Subcutaneous abdominal adipose tissue (tissue), 5 donors: ENCODE data around the gene PSPN.

ENCODE experiments used
- H3K27ac ChIP-seq: one replicate; pipeline ENCODE4 v1.7.0; 2013; ENCODE audit warnings: low read depth, mild to moderate bottlenecking, inconsistent platforms, low read length, moderate library complexity
- H3K27me3 ChIP-seq, 5 donors: one replicate each; pipeline ENCODE4 v1.7.0; 2013; ENCODE audit warnings: low read length in 5 of 5, inconsistent platforms in 1 of 5; ENCODE audit not compliant: control insufficient read depth in 5 of 5, insufficient read depth in 4 of 5
- H3K36me3 ChIP-seq, 5 donors: one replicate each; pipeline ENCODE4 v1.7.0; 2013; ENCODE audit warnings: low read length in 5 of 5; ENCODE audit not compliant: control insufficient read depth in 5 of 5, insufficient read depth in 5 of 5
- H3K4me1 ChIP-seq, 5 donors: one replicate each; pipeline ENCODE4 v1.7.0; 2013; ENCODE audit warnings: low read length in 5 of 5, mild to moderate bottlenecking in 3 of 5, moderate library complexity in 1 of 5; ENCODE audit not compliant: control insufficient read depth in 5 of 5, insufficient read depth in 5 of 5
- H3K4me3 ChIP-seq, 5 donors: one replicate each; pipeline ENCODE4 v1.7.0; 2013; ENCODE audit warnings: low read length in 5 of 5, low read depth in 1 of 5
- H3K9ac ChIP-seq, 5 donors: one replicate each; pipeline ENCODE4 v1.7.0; 2013; ENCODE audit warnings: low read length in 5 of 5, mild to moderate bottlenecking in 4 of 5, moderate library complexity in 3 of 5
- H3K9me3 ChIP-seq, 5 donors: one replicate each; pipeline ENCODE4 v1.7.0; 2013; ENCODE audit warnings: low read length in 5 of 5; ENCODE audit not compliant: control insufficient read depth in 5 of 5
- donor health status: healthy.
- donor health status: healthy.
- donor health status: healthy.
- donor health status: healthy.
- donor health status: healthy.

The PSPN gene

GRCh38 chr19:6333439-6333838, 42.3 kb downstream of the PSPN start, which contains the start of gene ACER1:
Gene ACER1, minus strand, starts transcription at chr19:6333612. Its CDS starts 61 bp downstream, at chr19:6333551.
- Histone ChIP-seq H3K27me3 (peaks cover 0 to 5% (median 0%) of the 10 kb centered on the region in 5 donors), H3K4me1 (no peaks in the 10 kb centered on the region), H3K4me3 (no peak within 1 kb of the TSS), H3K36me3 (no peaks in the 10 kb centered on the region), H3K9me3 (no peaks in the 10 kb centered on the region), H3K9ac (no peak within 1 kb of the TSS), H3K27ac (no peak within 1 kb of the TSS)

- Histone ChIP-seq H3K27ac (no peak overlapping the region), H3K9ac (no peak overlapping the region), H3K4me1 (no peaks in the 10 kb centered on the region), H3K4me3 (no peak overlapping the region), H3K27me3 (peaks cover 0 to 4% (median 4%) of the 10 kb centered on the region in 5 donors), H3K9me3 (no peaks in the 10 kb centered on the region), H3K36me3 (no peaks in the 10 kb centered on the region)
Observed at GRCh38 chr19:6326815-6327214, 48.9 kb downstream of the PSPN start.

GRCh38 chr19:6325614-6326013, 50.1 kb downstream of the PSPN start:
- Histone ChIP-seq H3K4me1 (no peaks in the 10 kb centered on the region), H3K9me3 (no peaks in the 10 kb centered on the region), H3K27ac (no peak overlapping the region), H3K27me3 (peaks cover 0 to 7% (median 4%) of the 10 kb centered on the region in 5 donors), H3K4me3 (no peak overlapping the region), H3K36me3 (no peaks in the 10 kb centered on the region), H3K9ac (no peak overlapping the region)
